A549 treated with dexamethasone at 1 μM for 4 hours (cell line): Measurements from ENCODE around the gene OSTC. TPM values are rescaled to one million over a fixed set of nuclear protein-coding genes. Genes with fewer than 3 reads are reported as not detected.

Source experiments
- total RNA-seq: library from RNA; stranded (reverse); fragments of 200-300 nt; extraction: Qiagen RNA extraction; gene quantifications from 5 replicates; pipeline ENCODE4 v1.2.3, GENCODE V29; 2022

OSTC gene
- total RNA-seq, result 86.7 to 99.5 TPM (median 88.1 TPM) in 5 replicates

GRCh38 chr4:108650212-108651013 is at the start of gene OSTC:
Gene OSTC (plus strand): TSS chr4:108650599. CDS start chr4:108650656, 57 bp downstream.

GRCh38 chr4:108620101-108620932 is 30.1 kb upstream of the OSTC start, which contains the start of gene RPL34:
Gene RPL34 (plus strand): TSS chr4:108620576. CDS start chr4:108621960, 1,384 bp downstream.

Other genes with a start within 250 kb of the OSTC start
- 617 to 969 TPM (median 649 TPM) in 5 replicates for gene RPL34, start 30.0 kb upstream of the OSTC start, total RNA-seq
- gene ETNPPL, start 112.5 kb downstream of the OSTC start, total RNA-seq, result 0.10 to 0.13 TPM in 2 of 5 replicates, not detected in the others